Endothelial cell (in vitro differentiated cells): ENCODE measurements around the gene LARP4. TPM values are rescaled to one million over a fixed set of nuclear protein-coding genes. Genes with fewer than 3 reads are reported as not detected.

ENCODE experiments used
- DNase-seq: peaks from one replicate; pipeline ENCODE4 v3.0.0; 2021; ENCODE audit warnings: low spot score
- H3K27ac Mint-ChIP-seq: one replicate; pipeline ENCODE4 v1.8.0; 2021; ENCODE audit warnings: mixed read lengths, inconsistent platforms; ENCODE audit not compliant: unreplicated experiment
- H3K27me3 Mint-ChIP-seq: one replicate; pipeline ENCODE4 v1.8.0; 2021; ENCODE audit warnings: mild to moderate bottlenecking, moderate library complexity, mixed read lengths, inconsistent platforms; ENCODE audit not compliant: unreplicated experiment
- H3K36me3 Mint-ChIP-seq: one replicate; pipeline ENCODE4 v1.8.0; 2021; ENCODE audit warnings: mild to moderate bottlenecking, low read depth, mixed read lengths, inconsistent platforms; ENCODE audit not compliant: unreplicated experiment
- H3K4me1 Mint-ChIP-seq: one replicate; pipeline ENCODE4 v1.8.0; 2021; ENCODE audit warnings: mild to moderate bottlenecking, mixed read lengths, inconsistent platforms; ENCODE audit not compliant: unreplicated experiment
- H3K4me3 Mint-ChIP-seq: one replicate; pipeline ENCODE4 v1.8.0; 2021; ENCODE audit warnings: mild to moderate bottlenecking, mixed read lengths, inconsistent platforms; ENCODE audit not compliant: unreplicated experiment
- H3K9me3 Mint-ChIP-seq: one replicate; pipeline ENCODE4 v1.8.0; 2021; ENCODE audit warnings: mixed read lengths, inconsistent platforms; ENCODE audit not compliant: unreplicated experiment
- total RNA-seq: library from RNA; stranded (reverse); fragmentation: NEBNext Ultra II Directional; extraction: Animal tissue kit (Norgen Biotek cat#: 25700); gene quantifications from one replicate; pipeline ENCODE4 v1.2.1, GENCODE V29; 2021; ENCODE audit not compliant: unreplicated experiment
- TF ChIP-seq, protein P1 (sequence below): fragments of 200-600 bp; sonication (generic); IDR thresholded peaks from one replicate; pipeline ENCODE4 v1.5.0; 2021; ENCODE audit warnings: antibody characterized with exemption; ENCODE audit not compliant: unreplicated experiment

The LARP4 gene
- total RNA-seq, 1 donor from 2014 or later, result 38.0 TPM

GRCh38 chr12:50514526-50515276 is 114.0 kb downstream of the LARP4 start:
- H3K27me3 Mint-ChIP-seq, result no peaks in the 10 kb centered on the region
- DNase-seq, result no peak
- peak overlapping the region; percentile 70 for H3K27ac Mint-ChIP-seq
- no peak overlapping the region for H3K4me3 Mint-ChIP-seq
- no peaks in the 10 kb centered on the region for H3K9me3 Mint-ChIP-seq
- H3K36me3 Mint-ChIP-seq, result peaks cover 3% of the 10 kb centered on the region
- peaks cover 26% of the 10 kb centered on the region for H3K4me1 Mint-ChIP-seq
- TF ChIP-seq, protein P1, sequence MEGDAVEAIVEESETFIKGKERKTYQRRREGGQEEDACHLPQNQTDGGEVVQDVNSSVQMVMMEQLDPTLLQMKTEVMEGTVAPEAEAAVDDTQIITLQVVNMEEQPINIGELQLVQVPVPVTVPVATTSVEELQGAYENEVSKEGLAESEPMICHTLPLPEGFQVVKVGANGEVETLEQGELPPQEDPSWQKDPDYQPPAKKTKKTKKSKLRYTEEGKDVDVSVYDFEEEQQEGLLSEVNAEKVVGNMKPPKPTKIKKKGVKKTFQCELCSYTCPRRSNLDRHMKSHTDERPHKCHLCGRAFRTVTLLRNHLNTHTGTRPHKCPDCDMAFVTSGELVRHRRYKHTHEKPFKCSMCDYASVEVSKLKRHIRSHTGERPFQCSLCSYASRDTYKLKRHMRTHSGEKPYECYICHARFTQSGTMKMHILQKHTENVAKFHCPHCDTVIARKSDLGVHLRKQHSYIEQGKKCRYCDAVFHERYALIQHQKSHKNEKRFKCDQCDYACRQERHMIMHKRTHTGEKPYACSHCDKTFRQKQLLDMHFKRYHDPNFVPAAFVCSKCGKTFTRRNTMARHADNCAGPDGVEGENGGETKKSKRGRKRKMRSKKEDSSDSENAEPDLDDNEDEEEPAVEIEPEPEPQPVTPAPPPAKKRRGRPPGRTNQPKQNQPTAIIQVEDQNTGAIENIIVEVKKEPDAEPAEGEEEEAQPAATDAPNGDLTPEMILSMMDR, result no peak

- TF ChIP-seq, protein P1, result no peak
- peaks cover 3% of the 10 kb centered on the region for H3K36me3 Mint-ChIP-seq
- no peaks in the 10 kb centered on the region for H3K27me3 Mint-ChIP-seq
- DNase-seq, result no peak
- H3K4me3 Mint-ChIP-seq, result no peak overlapping the region
- H3K9me3 Mint-ChIP-seq, result no peaks in the 10 kb centered on the region
- H3K4me1 Mint-ChIP-seq, result peaks cover 28% of the 10 kb centered on the region
- peak overlapping the region; percentile 2 for H3K27ac Mint-ChIP-seq
Observed at GRCh38 chr12:50515587-50515986, 114.9 kb downstream of the LARP4 start.

DNA sequence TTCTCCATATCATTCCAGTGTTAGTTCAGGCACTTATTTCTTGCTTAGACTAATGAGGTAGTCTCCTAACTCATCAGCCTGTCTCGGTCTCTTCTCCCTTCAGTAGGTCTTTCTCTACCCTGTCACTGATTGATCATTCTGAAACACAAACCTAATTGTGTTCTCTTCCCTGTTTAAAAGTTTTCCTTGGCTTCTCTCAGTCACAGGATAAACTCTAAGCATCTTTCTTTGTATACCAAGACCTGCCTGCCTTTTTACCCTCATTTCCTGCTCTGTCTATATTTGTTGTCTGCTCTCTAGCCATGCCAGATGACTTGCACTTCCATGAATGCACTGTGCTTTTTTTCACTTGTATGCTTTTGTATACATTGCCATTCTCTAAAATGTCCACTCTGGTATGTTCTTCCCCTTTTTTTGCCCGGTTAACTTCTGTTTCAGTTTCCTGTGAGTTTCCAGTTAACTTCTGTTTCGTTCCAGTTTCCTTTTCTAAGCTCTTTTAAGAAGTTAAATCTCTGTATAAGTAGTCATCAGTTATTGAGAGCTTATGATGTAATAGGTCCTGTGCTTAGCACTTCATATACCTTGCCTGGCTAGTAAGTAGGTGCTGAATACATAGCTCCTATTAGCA is 116.8 kb downstream of the LARP4 start:
- TF ChIP-seq, protein P1, result no peak
- H3K27me3 Mint-ChIP-seq, result no peaks in the 10 kb centered on the region
- no peak for DNase-seq
- H3K4me1 Mint-ChIP-seq, result peaks cover 30% of the 10 kb centered on the region
- no peaks in the 10 kb centered on the region for H3K9me3 Mint-ChIP-seq
- H3K27ac Mint-ChIP-seq, result no peak overlapping the region
- H3K4me3 Mint-ChIP-seq, result no peak overlapping the region
- H3K36me3 Mint-ChIP-seq, result peaks cover 3% of the 10 kb centered on the region

DNA sequence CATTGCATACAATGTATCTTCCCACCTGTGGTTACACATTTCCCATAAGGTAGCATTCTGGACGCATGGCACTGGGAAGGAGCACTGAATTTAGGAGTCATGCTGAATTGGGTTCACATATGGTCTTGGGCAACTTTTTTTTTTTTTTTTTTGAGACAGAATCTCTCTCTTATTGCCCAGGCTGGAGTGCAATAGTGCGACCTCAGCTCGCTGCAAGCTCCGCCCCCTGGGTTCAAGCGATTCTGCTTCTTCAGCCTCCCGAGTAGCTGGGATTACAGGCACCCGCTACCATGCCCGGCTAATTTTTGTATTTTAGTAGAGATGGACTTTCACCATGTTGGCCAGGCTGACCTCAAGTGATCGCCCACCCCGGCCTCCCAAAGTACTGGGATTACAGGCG is 117.4 kb downstream of the LARP4 start:
- Mint-ChIP-seq H3K36me3 (peaks cover 3% of the 10 kb centered on the region), H3K4me3 (no peak overlapping the region), H3K27ac (no peak overlapping the region), H3K4me1 (peaks cover 30% of the 10 kb centered on the region), H3K9me3 (no peaks in the 10 kb centered on the region), H3K27me3 (no peaks in the 10 kb centered on the region)
- TF ChIP-seq, protein P1, result no peak
- DNase-seq, result no peak

DNA sequence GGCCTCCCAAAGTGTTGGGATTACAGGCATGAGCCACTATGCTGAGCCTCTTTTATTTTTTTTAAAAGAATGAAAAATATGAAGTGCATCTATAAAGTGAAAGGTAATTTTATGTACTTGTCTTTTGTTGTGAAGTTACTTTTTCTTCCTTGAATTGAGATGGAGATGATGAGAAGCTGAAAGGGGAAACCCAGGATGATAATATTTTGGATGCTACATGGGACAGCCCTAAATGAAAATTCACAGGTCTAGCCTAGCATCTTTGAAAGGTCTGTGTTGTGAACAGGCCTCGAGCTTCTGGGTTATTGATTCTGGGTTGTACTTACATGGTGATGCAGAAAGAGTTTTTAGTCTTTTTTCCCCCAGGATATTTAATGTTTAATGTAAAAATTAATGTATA is 118.7 kb downstream of the LARP4 start:
- TF ChIP-seq, protein P1, result no peak
- Mint-ChIP-seq H3K36me3 (peaks cover 3% of the 10 kb centered on the region), H3K27ac (no peak overlapping the region), H3K27me3 (no peaks in the 10 kb centered on the region), H3K4me1 (peaks cover 27% of the 10 kb centered on the region), H3K9me3 (no peaks in the 10 kb centered on the region), H3K4me3 (no peak overlapping the region)
- DNase-seq, result no peak
